Neural cell (in vitro differentiated cells): ENCODE results near the gene SPAG8. TPM values are rescaled to one million over a fixed set of nuclear protein-coding genes. Genes with fewer than 3 reads are reported as not detected.

Source experiments
- H2AFZ ChIP-seq: fragments of 200-600, 300-800 bp; sonication (generic), shearing (Covaris generic); 2 replicates; pipeline ENCODE4 v1.6.0; 2014; ENCODE audit warnings: low read depth, mild to moderate bottlenecking, antibody characterized with exemption, low read length, moderate library complexity
- H3F3A ChIP-seq: fragments of 200-600 bp; shearing (Covaris generic); 2 replicates; pipeline ENCODE4 v1.6.1; 2016; ENCODE audit warnings: mild to moderate bottlenecking, moderate library complexity, mixed read lengths, antibody characterized with exemption, low read length; ENCODE audit not compliant: insufficient read depth, poor library complexity, severe bottlenecking
- H3K27ac ChIP-seq: fragments of 200-600, 300-800 bp; sonication (generic), shearing (Covaris generic); 2 replicates; pipeline ENCODE4 v1.5.1; 2014; ENCODE audit warnings: mild to moderate bottlenecking, low read length, moderate library complexity
- H3K27me3 ChIP-seq: fragments of 300-800, 200-600 bp; sonication (generic), shearing (Covaris generic); 2 replicates; pipeline ENCODE4 v1.6.0; 2014; ENCODE audit warnings: mild to moderate bottlenecking, low read depth, low read length, moderate library complexity; ENCODE audit not compliant: insufficient read depth
- H3K36me3 ChIP-seq: fragments of 300-800, 200-600 bp; sonication (generic), shearing (Covaris generic); 2 replicates; pipeline ENCODE4 v1.5.1; 2014; ENCODE audit warnings: mild to moderate bottlenecking, antibody characterized with exemption, low read length, moderate library complexity; ENCODE audit not compliant: insufficient read depth
- H3K4me2 ChIP-seq: fragments of 300-800, 200-600 bp; sonication (generic), shearing (Covaris generic); 2 replicates; pipeline ENCODE4 v1.6.0; 2014; ENCODE audit warnings: mild to moderate bottlenecking, low read length
- H3K4me3 ChIP-seq: fragments of 300-800, 200-600 bp; sonication (generic), shearing (Covaris generic); 2 replicates; pipeline ENCODE4 v1.5.1; 2014; ENCODE audit warnings: mild to moderate bottlenecking, low read length, moderate library complexity
- H3K79me2 ChIP-seq: fragments of 200-600 bp; shearing (Covaris generic); replicated peaks from 2 replicates; pipeline ENCODE4 v1.6.0; 2014; ENCODE audit warnings: mild to moderate bottlenecking, low read length, moderate library complexity; ENCODE audit not compliant: insufficient read depth
- H3K9ac ChIP-seq: fragments of 300-800, 200-600 bp; sonication (generic), shearing (Covaris generic); 2 replicates; pipeline ENCODE4 v1.6.1; 2016; ENCODE audit warnings: mild to moderate bottlenecking, low read length, mixed read lengths
- H3K9me2 ChIP-seq: fragments of 200-600 bp; shearing (Covaris generic); 2 replicates; pipeline ENCODE4 v1.6.1; 2016; ENCODE audit warnings: mild to moderate bottlenecking, low read length, mixed read lengths; ENCODE audit not compliant: insufficient read depth
- H3K9me3 ChIP-seq: fragments of 200-600, 300-800 bp; sonication (generic), shearing (Covaris generic); 2 replicates; pipeline ENCODE4 v1.6.1; 2016; ENCODE audit warnings: mild to moderate bottlenecking, mixed run types, low read length, moderate library complexity, mixed read lengths
- H4K20me1 ChIP-seq: fragments of 200-600 bp; shearing (Covaris generic); 2 replicates; pipeline ENCODE4 v1.6.1; 2016; ENCODE audit warnings: mild to moderate bottlenecking, mixed run types; ENCODE audit not compliant: insufficient read depth
- EP300 ChIP-seq: fragments of 450-650 bp; conservative IDR thresholded peaks from 2 replicates; pipeline ENCODE4 v1.6.1; 2014; ENCODE audit warnings: antibody characterized with exemption, mild to moderate bottlenecking, moderate library complexity; ENCODE audit not compliant: poor library complexity, severe bottlenecking
- POLR2AphosphoS5 ChIP-seq: IDR thresholded peaks from 2 replicates; pipeline ENCODE4 v1.6.1; 2012
- RAD21 ChIP-seq: fragments of 450-650 bp; conservative IDR thresholded peaks from 2 replicates; pipeline ENCODE4 v1.6.1; 2014; ENCODE audit warnings: antibody characterized with exemption, mild to moderate bottlenecking, moderate library complexity
- SMC3 ChIP-seq: fragments of 450-650 bp; conservative IDR thresholded peaks from 2 replicates; pipeline ENCODE4 v1.6.1; 2014; ENCODE audit warnings: antibody characterized with exemption, mild to moderate bottlenecking, moderate library complexity; ENCODE audit not compliant: poor library complexity
- TAF1 ChIP-seq: IDR thresholded peaks from 2 replicates; pipeline ENCODE4 v1.6.1; 2012; ENCODE audit warnings: low read depth
- polyA plus RNA-seq: library from polyadenylated mRNA; depleted of rRNA; stranded (reverse); fragments of >200 nt; gene quantifications from 2 replicates; pipeline ENCODE4 v1.2.3, GENCODE V29; 2014
- TF ChIP-seq, protein P1 (sequence below): IDR thresholded peaks from 2 replicates; pipeline ENCODE4 v1.6.1; 2012; ENCODE audit warnings: borderline replicate concordance
- TF ChIP-seq, protein P2 (sequence below): fragments of 450-650 bp; IDR thresholded peaks from 2 replicates; pipeline ENCODE4 v1.5.1; 2014; ENCODE audit warnings: antibody characterized with exemption, mild to moderate bottlenecking, moderate library complexity; ENCODE audit not compliant: poor library complexity, severe bottlenecking

The SPAG8 gene
- polyA plus RNA-seq, 1 donor from 2014 or later: 2.9 TPM

GRCh38 chr9:35835216-35835632 lies 23.2 kb upstream of the SPAG8 start:
- Histone ChIP-seq H3K36me3 (peaks cover 4% of the 10 kb centered on the region), H3K9me2 (no peaks in the 10 kb centered on the region), H3K79me2 (peaks cover 5% of the 10 kb centered on the region), H3F3A (no peaks in the 10 kb centered on the region), H3K27me3 (no peaks in the 10 kb centered on the region), H2AFZ (no peak overlapping the region), H3K27ac (no peak overlapping the region), H3K9ac (no peak overlapping the region), H3K4me3 (no peak overlapping the region), H3K9me3 (no peaks in the 10 kb centered on the region), H3K4me2 (no peak overlapping the region), H4K20me1 (no peaks in the 10 kb centered on the region)
- TF ChIP-seq POLR2AphosphoS5 (no peak), TAF1 (no peak)

- H2AFZ ChIP-seq: no peak overlapping the region
- H3K9ac ChIP-seq: no peak overlapping the region
- H3K36me3 ChIP-seq: peaks cover 4% of the 10 kb centered on the region
- TF ChIP-seq, protein P1, sequence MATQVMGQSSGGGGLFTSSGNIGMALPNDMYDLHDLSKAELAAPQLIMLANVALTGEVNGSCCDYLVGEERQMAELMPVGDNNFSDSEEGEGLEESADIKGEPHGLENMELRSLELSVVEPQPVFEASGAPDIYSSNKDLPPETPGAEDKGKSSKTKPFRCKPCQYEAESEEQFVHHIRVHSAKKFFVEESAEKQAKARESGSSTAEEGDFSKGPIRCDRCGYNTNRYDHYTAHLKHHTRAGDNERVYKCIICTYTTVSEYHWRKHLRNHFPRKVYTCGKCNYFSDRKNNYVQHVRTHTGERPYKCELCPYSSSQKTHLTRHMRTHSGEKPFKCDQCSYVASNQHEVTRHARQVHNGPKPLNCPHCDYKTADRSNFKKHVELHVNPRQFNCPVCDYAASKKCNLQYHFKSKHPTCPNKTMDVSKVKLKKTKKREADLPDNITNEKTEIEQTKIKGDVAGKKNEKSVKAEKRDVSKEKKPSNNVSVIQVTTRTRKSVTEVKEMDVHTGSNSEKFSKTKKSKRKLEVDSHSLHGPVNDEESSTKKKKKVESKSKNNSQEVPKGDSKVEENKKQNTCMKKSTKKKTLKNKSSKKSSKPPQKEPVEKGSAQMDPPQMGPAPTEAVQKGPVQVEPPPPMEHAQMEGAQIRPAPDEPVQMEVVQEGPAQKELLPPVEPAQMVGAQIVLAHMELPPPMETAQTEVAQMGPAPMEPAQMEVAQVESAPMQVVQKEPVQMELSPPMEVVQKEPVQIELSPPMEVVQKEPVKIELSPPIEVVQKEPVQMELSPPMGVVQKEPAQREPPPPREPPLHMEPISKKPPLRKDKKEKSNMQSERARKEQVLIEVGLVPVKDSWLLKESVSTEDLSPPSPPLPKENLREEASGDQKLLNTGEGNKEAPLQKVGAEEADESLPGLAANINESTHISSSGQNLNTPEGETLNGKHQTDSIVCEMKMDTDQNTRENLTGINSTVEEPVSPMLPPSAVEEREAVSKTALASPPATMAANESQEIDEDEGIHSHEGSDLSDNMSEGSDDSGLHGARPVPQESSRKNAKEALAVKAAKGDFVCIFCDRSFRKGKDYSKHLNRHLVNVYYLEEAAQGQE: no peak
- TF ChIP-seq SMC3: no peak
- no peak for TF ChIP-seq EP300
- no peak for TF ChIP-seq POLR2AphosphoS5
- no peak for TF ChIP-seq RAD21
- TF ChIP-seq, protein P2, sequence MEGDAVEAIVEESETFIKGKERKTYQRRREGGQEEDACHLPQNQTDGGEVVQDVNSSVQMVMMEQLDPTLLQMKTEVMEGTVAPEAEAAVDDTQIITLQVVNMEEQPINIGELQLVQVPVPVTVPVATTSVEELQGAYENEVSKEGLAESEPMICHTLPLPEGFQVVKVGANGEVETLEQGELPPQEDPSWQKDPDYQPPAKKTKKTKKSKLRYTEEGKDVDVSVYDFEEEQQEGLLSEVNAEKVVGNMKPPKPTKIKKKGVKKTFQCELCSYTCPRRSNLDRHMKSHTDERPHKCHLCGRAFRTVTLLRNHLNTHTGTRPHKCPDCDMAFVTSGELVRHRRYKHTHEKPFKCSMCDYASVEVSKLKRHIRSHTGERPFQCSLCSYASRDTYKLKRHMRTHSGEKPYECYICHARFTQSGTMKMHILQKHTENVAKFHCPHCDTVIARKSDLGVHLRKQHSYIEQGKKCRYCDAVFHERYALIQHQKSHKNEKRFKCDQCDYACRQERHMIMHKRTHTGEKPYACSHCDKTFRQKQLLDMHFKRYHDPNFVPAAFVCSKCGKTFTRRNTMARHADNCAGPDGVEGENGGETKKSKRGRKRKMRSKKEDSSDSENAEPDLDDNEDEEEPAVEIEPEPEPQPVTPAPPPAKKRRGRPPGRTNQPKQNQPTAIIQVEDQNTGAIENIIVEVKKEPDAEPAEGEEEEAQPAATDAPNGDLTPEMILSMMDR: no peak
- no peak for TF ChIP-seq TAF1
- no peaks in the 10 kb centered on the region for H3K9me3 ChIP-seq
- no peak overlapping the region for H3K27ac ChIP-seq
- no peak overlapping the region for H3K4me2 ChIP-seq
- no peaks in the 10 kb centered on the region for H3K9me2 ChIP-seq
- no peaks in the 10 kb centered on the region for H3K27me3 ChIP-seq
- H3K4me3 ChIP-seq: no peak overlapping the region
- no peaks in the 10 kb centered on the region for H4K20me1 ChIP-seq
- peaks cover 12% of the 10 kb centered on the region for H3K79me2 ChIP-seq
- no peaks in the 10 kb centered on the region for H3F3A ChIP-seq
These were observed 22.5 kb upstream of the SPAG8 start for GRCh38 chr9:35834260-35835215.

DNA sequence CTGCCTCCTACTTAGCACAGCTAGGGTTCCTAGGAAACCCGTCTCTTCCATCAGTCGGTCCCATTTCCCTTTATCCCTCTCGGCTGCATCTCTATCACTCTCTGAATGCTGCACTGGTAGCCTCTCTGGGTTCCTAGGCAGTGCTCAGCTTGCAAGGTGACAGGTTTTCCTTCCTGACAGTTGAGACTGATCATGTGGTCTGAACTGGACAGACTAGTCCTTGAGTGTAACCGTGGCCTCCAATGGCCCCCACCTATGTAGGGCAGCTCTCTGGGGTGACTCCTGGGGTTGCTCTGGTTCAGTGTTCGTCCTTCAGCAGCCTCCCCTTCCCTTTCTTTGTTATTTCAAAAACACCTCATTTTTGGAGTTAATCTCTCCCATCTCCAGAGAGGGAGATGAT lies 20.8 kb upstream of the SPAG8 start:
- no peaks in the 10 kb centered on the region for H3K36me3 ChIP-seq
- no peak overlapping the region for H3K9ac ChIP-seq
- no peak overlapping the region for H3K4me2 ChIP-seq
- H2AFZ ChIP-seq: no peak overlapping the region
- H3K4me3 ChIP-seq: no peak overlapping the region
- H3K79me2 ChIP-seq: peaks cover 14% of the 10 kb centered on the region
- H3K9me2 ChIP-seq: no peaks in the 10 kb centered on the region
- no peaks in the 10 kb centered on the region for H4K20me1 ChIP-seq
- H3F3A ChIP-seq: no peaks in the 10 kb centered on the region
- H3K9me3 ChIP-seq: no peaks in the 10 kb centered on the region
- TF ChIP-seq, protein P1: no peak
- no peaks in the 10 kb centered on the region for H3K27me3 ChIP-seq
- H3K27ac ChIP-seq: no peak overlapping the region
